HG02610 (cell line): ENCODE data around the gene ARHGAP35.

Experiments used
- ATAC-seq: cut with Tn5 transposase; IDR thresholded peaks from one replicate; pipeline ENCODE4 v1.9.1; 2021; ENCODE audit warnings: mild to moderate bottlenecking, moderate library complexity; ENCODE audit not compliant: unreplicated experiment

ARHGAP35 gene

DNA sequence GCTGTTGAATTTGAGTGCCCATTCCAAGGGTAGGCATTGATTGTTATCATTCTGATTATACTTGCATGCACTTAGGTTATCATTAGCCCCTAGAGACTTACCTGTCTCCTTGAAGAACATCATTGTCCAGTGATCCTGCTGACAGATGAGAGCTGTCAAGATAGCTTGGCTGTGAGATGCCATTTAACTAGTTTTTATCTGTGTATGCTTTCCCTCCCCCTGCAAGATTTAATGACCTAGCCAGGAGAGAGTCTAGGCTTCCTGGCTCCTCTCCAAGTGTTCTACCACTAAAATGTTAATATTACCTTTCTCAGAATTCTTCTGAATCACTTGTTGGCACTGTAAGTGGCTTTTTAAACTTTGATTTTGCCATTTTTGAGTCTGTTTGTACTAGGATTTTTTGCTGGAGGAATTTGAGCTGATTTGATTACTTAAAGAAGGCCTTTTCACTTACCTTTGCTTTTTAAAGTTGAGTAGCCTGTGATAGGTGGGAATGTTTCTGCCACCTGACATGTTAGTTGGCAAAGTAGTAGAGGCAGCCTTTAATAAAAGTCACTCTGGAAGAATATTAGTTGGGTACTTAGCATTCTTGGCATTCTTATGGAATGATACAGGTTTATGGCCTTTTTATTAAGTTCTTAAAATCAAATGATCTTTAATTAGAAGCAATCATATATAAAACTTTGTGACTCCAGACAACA is 41.1 kb downstream of the ARHGAP35 start:
- no peak for ATAC-seq

DNA sequence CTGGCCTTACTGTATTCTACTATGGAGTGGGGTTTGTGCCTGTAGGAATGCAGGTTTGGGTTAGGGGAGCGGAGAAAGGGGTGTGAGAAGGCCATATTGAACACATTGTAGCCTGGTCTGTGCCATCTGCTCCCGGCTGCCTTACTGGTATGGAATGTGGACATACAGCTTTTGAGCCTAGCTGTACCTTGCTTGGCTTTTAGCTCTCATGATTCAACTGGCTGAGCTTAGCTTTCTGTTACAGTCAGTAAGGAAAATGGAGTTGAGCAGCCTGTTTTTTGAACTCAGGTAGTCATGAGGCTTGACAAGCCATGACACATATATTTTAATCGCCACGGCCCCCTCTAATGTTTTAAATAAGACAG is 41.6 kb downstream of the ARHGAP35 start:
- no peak for ATAC-seq

DNA sequence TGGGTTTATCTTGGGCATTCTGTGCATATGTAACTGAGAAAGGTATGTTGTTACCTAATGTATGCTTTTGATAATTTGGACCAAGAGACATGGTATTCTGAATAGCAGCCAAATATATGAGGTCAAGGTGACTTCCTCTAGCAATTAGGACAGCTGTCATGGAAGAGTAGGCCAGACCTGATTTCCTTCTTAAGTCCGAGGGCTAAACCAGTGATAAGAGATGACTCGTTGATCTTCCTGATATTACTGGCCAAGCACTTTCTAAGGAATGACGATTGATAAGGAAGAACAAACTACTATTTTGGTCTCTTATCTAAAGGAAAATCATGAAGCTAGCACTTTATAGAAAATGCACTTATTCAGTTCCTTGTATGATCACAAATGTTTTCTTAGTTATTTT is 42.7 kb downstream of the ARHGAP35 start:
- ATAC-seq = no peak

DNA sequence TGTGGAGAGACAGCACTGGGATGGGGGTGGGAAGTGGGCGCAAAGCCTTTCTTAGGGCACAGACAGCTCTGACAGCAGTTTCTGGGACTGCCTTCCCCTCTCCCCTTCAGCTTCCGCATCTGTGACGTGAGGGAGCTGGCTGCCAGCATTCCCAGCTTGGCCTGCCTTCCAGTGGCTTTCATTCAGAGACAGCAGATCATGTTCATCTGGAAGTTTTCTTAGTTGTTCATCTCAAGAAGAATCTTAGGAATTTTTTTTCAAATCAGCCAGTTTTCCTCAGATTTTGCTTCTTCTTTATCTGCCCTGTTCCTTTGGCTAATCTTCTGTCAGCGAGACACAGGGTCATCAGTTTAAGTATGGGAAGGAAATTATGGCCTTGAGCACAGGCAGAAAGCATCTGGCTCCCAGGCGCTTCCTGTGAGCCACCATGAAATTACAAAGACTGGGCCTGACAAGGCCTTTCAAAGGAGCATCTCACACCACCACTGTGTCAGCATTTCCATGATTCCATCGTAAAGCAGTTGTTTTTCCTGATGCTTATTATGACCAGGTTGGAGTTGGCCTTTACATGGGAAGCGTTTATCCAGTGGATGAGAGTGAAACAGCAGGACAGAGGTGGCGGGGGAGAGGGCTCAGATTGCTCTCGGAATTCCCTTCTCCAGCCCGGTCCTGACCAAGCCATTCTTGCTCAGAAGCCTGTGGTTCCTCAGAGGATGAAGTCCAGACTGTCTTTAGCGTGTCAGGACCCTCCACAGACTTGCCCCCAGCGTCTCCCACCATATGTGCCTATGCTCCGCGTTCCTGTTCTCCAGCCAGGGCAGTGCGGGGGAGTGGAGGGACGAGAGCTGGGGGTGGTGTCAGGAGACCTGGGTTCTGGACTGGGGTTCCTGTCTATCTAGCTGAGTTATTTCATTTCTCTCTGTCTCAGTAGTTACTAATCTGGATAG is 43.6 kb downstream of the ARHGAP35 start:
- ATAC-seq = no peak

DNA sequence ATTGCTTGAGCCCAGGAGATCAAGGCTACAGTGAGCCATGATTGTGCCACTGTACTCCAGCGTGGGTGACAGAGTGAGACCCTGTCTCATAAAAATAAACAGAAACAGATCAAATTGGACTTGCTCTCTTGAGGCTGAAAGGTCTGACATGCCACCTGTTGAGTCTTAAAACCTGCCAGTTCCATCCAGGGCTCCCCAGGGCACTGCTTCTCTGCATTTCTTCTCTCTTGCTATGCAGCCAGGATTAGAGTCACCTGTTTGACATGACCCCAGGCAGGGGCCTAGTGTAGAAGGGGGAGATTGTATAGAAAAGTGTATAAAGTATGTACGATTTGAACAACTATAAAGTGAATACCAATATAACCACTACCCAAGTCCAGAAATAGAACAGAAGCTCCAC is 45.4 kb downstream of the ARHGAP35 start:
- ATAC-seq = no peak

DNA sequence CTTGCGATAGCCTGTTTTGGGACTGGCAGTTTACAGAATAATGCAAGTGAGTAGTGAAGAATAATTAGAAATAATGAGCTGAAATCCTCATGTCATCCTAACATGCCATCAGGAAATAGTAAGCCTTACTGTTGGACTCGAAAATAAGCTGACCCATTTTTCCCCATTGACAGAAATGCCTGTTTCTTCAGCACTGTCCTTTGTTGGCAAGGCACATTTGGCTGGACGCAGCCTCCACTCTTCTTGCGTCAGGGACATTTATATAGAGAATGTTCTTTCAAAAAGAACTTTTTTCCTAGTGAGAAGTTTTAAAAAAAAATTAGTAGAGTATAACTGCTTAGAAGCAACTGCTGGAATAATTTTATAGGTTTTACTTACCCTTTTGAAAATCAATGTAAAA is 47.1 kb downstream of the ARHGAP35 start:
- ATAC-seq = no peak

DNA sequence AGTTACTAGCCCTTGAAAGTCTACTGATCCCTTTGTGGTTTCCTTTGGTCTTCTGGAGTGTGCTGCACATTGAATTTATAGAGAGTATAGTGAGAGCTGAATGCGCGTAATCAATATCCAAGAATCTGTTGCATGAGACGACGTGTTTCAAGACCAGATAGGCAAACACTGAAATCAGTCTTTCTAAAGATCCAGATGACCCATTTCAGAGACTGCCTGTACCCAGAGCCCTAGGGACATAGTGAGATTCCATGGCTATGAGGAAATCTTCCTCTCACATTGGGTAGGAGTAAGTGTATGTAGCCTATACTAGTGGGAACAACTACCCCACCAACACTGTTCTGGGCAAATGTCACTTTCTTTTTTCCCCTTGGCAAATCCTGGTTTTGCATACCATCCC is 48.6 kb downstream of the ARHGAP35 start:
- no peak for ATAC-seq
